OCI-LY7 (cell line): ENCODE results near the gene AMOTL2. TPM values are rescaled to one million over a fixed set of nuclear protein-coding genes. Genes with fewer than 3 reads are reported as not detected.

Source experiments
- BruUV-seq: library from RNA; stranded (reverse); fragments of 400-500 nt; replicated peaks from 2 replicates; lab custom pipeline; 2021; lab: Mats Ljungman, UMichigan
- CTCF ChIA-PET: fragments of 300-600 bp; sonication (Branson Sonifier 250); formaldehyde crosslinking; loops from one replicate; lab custom pipeline; 2022; ENCODE audit warnings: antibody characterized with exemption; ENCODE audit not compliant: unreplicated experiment; lab: Charles Lee
- POLR2A ChIA-PET: fragments of 300-600 bp; sonication (Branson Sonifier 250); formaldehyde crosslinking; loops from one replicate; lab custom pipeline; 2022; ENCODE audit warnings: antibody characterized with exemption; lab: Charles Lee
- DNase-seq: peaks from one replicate; pipeline ENCODE4 v3.0.0-alpha.2; 2015; ENCODE audit warnings: low spot score
- H2AFZ ChIP-seq: fragments of 200-600 bp; sonication (generic), shearing (Covaris generic); 2 replicates; pipeline ENCODE4 v1.6.1; 2014; ENCODE audit warnings: mild to moderate bottlenecking, antibody characterized with exemption, low read length, moderate library complexity
- H3K27ac ChIP-seq: fragments of 200-600 bp; sonication (generic); 2 replicates; pipeline ENCODE4 v1.5.1; 2014; ENCODE audit warnings: mixed run types, low read depth, mild to moderate bottlenecking, moderate library complexity, low read length, inconsistent platforms; ENCODE audit not compliant: poor library complexity, severe bottlenecking
- H3K36me3 ChIP-seq: fragments of 200-600 bp; sonication (generic); 2 replicates; pipeline ENCODE4 v1.6.1; 2014; ENCODE audit warnings: mild to moderate bottlenecking, antibody characterized with exemption, low read length, moderate library complexity, mixed read lengths; ENCODE audit not compliant: insufficient read depth
- H3K4me1 ChIP-seq: fragments of 200-600 bp; sonication (generic); 2 replicates; pipeline ENCODE4 v1.5.1; 2014; ENCODE audit warnings: mild to moderate bottlenecking, low read length; ENCODE audit not compliant: insufficient read depth, poor library complexity, severe bottlenecking
- H3K4me2 ChIP-seq: fragments of 200-600 bp; sonication (generic); 2 replicates; pipeline ENCODE4 v1.6.1; 2014; ENCODE audit warnings: mild to moderate bottlenecking, low read length
- H3K4me3 ChIP-seq: fragments of 200-600 bp; sonication (generic); 2 replicates; pipeline ENCODE4 v1.5.1; 2014; ENCODE audit warnings: mild to moderate bottlenecking, low read depth, low read length; ENCODE audit not compliant: poor library complexity, severe bottlenecking
- H3K79me2 ChIP-seq: fragments of 200-600 bp; sonication (generic); 2 replicates; pipeline ENCODE4 v1.6.1; 2016; ENCODE audit warnings: low read depth, mild to moderate bottlenecking, low read length, moderate library complexity, mixed read lengths; ENCODE audit not compliant: insufficient read depth
- H3K9me2 ChIP-seq: fragments of 200-600 bp; sonication (generic); 2 replicates; pipeline ENCODE4 v1.6.1; 2016; ENCODE audit warnings: mild to moderate bottlenecking, low read length, mixed read lengths; ENCODE audit not compliant: insufficient read depth
- H3K9me3 ChIP-seq: fragments of 200-600 bp; sonication (generic); 2 replicates; pipeline ENCODE4 v1.6.1; 2014; ENCODE audit warnings: mild to moderate bottlenecking, mixed run types, low read length, mixed read lengths
- H4K20me1 ChIP-seq: fragments of 200-600 bp; sonication (generic); 2 replicates; pipeline ENCODE4 v1.6.1; 2014; ENCODE audit warnings: mild to moderate bottlenecking, antibody characterized with exemption, low read length, moderate library complexity, mixed read lengths; ENCODE audit not compliant: insufficient read depth
- CTCF ChIP-seq: fragments of 200-600 bp; sonication (generic); conservative IDR thresholded peaks from 2 replicates; pipeline ENCODE4 v1.5.1; 2014; ENCODE audit warnings: mild to moderate bottlenecking, antibody characterized with exemption, low read length, moderate library complexity, mixed read lengths
- EZH2phosphoT487 ChIP-seq: fragments of 200-600 bp; sonication (generic); IDR thresholded peaks from 2 replicates; pipeline ENCODE4 v1.6.1; 2018; ENCODE audit warnings: low read depth, borderline replicate concordance, mild to moderate bottlenecking, mixed run types, antibody characterized with exemption, low read length, moderate library complexity, mixed read lengths
- intact Hi-C: fragments of 100-400 bp; cut with micrococcal nuclease; formaldehyde crosslinking; loops from one replicate; pipeline ENCODE4 v1.10.0; 2022; ENCODE audit not compliant: unreplicated experiment
- total RNA-seq, 2 experiments: library from RNA; depleted of rRNA in 1 of 2; stranded (reverse); fragments of >200 nt in 1 of 2; shearing (Covaris generic) in 1 of 2; gene quantifications; 2 replicates each; pipeline ENCODE4 v1.2.3, GENCODE V29; 2014 to 2022

The AMOTL2 gene
- total RNA-seq, 2 experiments from 2014 or later: not detected

GRCh38 chr3:134380249-134380648 lies 6.0 kb upstream of the AMOTL2 start:
- Histone ChIP-seq H3K79me2 (no peaks in the 10 kb centered on the region), H3K27ac (no peak overlapping the region), H3K4me1 (peaks cover 11% of the 10 kb centered on the region), H3K9me2 (no peaks in the 10 kb centered on the region), H3K4me2 (peak overlapping the region; percentile 21; the same call in 1 of the 2 replicates), H3K36me3 (no peaks in the 10 kb centered on the region), H4K20me1 (no peaks in the 10 kb centered on the region), H3K4me3 (no peak overlapping the region), H2AFZ (peak overlapping the region; percentile 74), H3K9me3 (no peaks in the 10 kb centered on the region)
- peak; percentile 49 for DNase-seq
- BruUV-seq: no TSS peak
- POLR2A ChIA-PET: no interaction called here
- CTCF ChIA-PET: no interaction called here
- intact Hi-C loops: no loop called here
- no peak for TF ChIP-seq EZH2phosphoT487
- TF ChIP-seq CTCF: no peak

- H3K79me2 ChIP-seq: no peaks in the 10 kb centered on the region
- H3K36me3 ChIP-seq: no peaks in the 10 kb centered on the region
- TF ChIP-seq EZH2phosphoT487 (no peak), CTCF (no peak)
- no peak overlapping the region for H3K4me3 ChIP-seq
- no peak overlapping the region for H3K27ac ChIP-seq
- intact Hi-C loops: no loop called here
- no peaks in the 10 kb centered on the region for H4K20me1 ChIP-seq
- DNase-seq: no peak
- CTCF ChIA-PET: no interaction called here
- H3K9me3 ChIP-seq: no peaks in the 10 kb centered on the region
- H3K4me2 ChIP-seq: no peak overlapping the region
- POLR2A ChIA-PET: no interaction called here
- H3K4me1 ChIP-seq: peaks cover 11% of the 10 kb centered on the region
- H2AFZ ChIP-seq: no peak overlapping the region
- no TSS peak for BruUV-seq
- no peaks in the 10 kb centered on the region for H3K9me2 ChIP-seq
Measured at GRCh38 chr3:134378818-134379217, 4.6 kb upstream of the AMOTL2 start.

- H3K4me2 ChIP-seq: no peak overlapping the region
- intact Hi-C loops: no loop called here
- CTCF ChIA-PET: no interaction called here
- no peaks in the 10 kb centered on the region for H3K9me3 ChIP-seq
- H3K27ac ChIP-seq: no peak overlapping the region
- BruUV-seq: no TSS peak
- no peak overlapping the region for H2AFZ ChIP-seq
- TF ChIP-seq CTCF: peak; percentile 68
- no peak for TF ChIP-seq EZH2phosphoT487
- no peaks in the 10 kb centered on the region for H3K9me2 ChIP-seq
- no peaks in the 10 kb centered on the region for H3K79me2 ChIP-seq
- DNase-seq: peak; percentile 10
- H3K4me1 ChIP-seq: peaks cover 11% of the 10 kb centered on the region
- no peaks in the 10 kb centered on the region for H4K20me1 ChIP-seq
- H3K4me3 ChIP-seq: no peak overlapping the region
- no peaks in the 10 kb centered on the region for H3K36me3 ChIP-seq
- POLR2A ChIA-PET: interaction anchor here (0.6 kb wide), 1 partner anchor 59 kb away, joined by 4 read pairs; no protein-coding TSS in a partner anchor
Measured at GRCh38 chr3:134378384-134378783, 4.1 kb upstream of the AMOTL2 start.
